HG03432 (cell line): ENCODE data around the gene MUC5B.
"Not testable (repeated sequence)": the region's sequence is repeated elsewhere in the genome, so short reads cannot be mapped to it uniquely, and the experiment has no call there.

Experiments used
- ATAC-seq: cut with Tn5 transposase; IDR thresholded peaks from one replicate; pipeline ENCODE4 v1.9.1; 2021; ENCODE audit warnings: mild to moderate bottlenecking, moderate library complexity; ENCODE audit not compliant: unreplicated experiment

Gene MUC5B

GRCh38 chr11:1188451-1189130 is 34.3 kb upstream of the MUC5B start:
- not testable (repeated sequence) for ATAC-seq

DNA sequence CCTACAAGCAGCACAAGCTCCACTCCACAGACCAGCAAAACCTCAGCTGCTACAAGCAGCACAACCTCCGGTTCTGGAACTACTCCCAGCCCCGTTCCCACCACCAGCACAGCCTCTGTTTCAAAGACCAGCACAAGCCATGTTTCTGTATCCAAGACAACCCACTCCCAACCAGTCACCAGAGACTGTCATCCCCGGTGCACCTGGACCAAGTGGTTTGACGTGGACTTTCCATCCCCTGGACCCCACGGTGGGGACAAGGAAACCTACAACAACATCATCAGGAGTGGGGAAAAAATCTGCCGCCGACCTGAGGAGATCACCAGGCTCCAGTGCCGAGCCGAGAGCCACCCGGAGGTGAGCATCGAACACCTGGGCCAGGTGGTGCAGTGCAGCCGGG is 33.0 kb upstream of the MUC5B start:
- ATAC-seq, result not testable (repeated sequence)

DNA sequence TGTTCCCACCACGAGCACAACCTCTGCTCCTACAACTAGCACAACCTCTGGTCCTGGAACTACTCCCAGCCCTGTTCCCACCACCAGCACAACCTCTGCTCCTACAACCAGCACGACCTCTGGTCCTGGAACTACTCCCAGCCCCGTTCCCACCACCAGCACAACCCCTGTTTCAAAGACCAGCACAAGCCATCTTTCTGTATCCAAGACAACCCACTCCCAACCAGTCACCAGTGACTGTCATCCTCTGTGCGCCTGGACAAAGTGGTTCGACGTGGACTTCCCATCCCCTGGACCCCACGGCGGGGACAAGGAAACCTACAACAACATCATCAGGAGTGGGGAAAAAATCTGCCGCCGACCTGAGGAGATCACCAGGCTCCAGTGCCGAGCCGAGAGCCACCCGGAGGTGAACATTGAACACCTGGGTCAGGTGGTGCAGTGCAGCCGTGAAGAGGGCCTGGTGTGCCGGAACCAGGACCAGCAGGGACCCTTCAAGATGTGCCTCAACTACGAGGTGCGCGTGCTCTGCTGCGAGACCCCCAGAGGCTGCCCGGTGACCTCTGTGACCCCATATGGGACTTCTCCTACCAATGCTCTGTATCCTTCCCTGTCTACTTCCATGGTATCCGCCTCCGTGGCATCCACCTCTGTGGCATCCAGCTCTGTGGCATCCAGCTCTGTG is 30.9 kb upstream of the MUC5B start:
- ATAC-seq, result not testable (repeated sequence)

DNA sequence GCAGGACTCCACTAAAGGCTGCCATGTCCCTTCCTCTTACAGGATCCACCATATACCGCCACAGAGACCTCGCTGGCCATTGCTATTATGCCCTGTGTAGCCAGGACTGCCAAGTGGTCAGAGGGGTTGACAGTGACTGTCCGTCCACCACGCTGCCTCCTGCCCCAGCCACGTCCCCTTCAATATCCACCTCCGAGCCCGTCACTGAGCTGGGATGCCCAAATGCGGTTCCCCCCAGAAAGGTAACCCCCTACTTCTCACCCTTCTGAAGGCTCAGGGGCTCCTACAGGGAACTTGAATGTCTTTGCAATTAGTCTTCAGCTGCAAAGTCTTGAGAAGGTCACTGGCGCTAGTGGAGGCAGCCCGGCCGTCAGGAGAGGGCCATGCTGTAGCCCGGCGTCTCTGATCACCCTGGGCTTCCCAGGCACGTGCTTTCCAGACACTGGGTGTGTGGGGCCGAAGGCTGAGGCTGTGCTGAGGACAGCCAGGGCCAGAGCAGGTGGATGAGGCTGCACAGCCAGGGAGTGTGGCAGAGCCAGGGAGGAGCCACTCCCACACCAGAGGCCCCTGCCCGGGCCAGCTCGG is 30.0 kb upstream of the MUC5B start:
- ATAC-seq, result no peak

- ATAC-seq, result no peak
Observed at GRCh38 chr11:1193326-1194230, 29.3 kb upstream of the MUC5B start.

DNA sequence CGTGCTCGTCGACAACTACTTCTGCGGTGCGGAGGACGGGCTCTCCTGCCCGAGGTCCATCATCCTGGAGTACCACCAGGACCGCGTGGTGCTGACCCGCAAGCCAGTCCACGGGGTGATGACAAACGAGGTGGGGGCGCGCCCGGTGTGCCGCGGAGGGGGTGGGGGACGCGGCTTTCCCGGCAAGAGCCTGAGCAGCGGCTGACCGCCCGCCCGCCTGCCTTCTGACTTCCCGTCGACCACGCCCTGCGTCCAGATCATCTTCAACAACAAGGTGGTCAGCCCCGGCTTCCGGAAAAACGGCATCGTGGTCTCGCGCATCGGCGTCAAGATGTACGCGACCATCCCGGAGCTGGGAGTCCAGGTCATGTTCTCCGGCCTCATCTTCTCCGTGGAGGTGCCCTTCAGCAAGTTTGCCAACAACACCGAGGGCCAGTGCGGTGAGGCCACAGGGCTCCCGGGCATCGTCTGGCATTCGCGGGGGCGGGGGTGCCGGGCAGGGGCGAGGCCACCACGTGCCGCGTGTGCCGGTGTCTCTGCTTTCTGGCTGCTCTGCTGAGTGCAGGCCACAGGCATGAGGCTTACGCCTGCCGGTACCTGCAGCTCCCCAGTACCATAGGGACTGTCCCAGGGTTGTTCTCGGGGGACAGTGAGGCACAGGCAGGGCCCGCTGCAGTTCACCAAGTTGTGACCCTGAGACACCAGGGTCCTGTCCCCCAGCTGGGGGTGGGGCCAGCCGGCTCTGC is 28.5 kb upstream of the MUC5B start:
- ATAC-seq, result no peak

- ATAC-seq, result no peak
Observed at GRCh38 chr11:1194977-1195681, 27.7 kb upstream of the MUC5B start.

- ATAC-seq, result no peak
Observed at GRCh38 chr11:1195682-1196515, 27.0 kb upstream of the MUC5B start.

GRCh38 chr11:1196516-1197391 is 26.1 kb upstream of the MUC5B start:
- ATAC-seq, result no peak

GRCh38 chr11:1197431-1197885 is 25.4 kb upstream of the MUC5B start:
- ATAC-seq, result no peak

- no peak for ATAC-seq
Observed at GRCh38 chr11:1197886-1198560, 24.8 kb upstream of the MUC5B start.

GRCh38 chr11:1198561-1199240 is 24.2 kb upstream of the MUC5B start:
- no peak for ATAC-seq

- no peak for ATAC-seq
Observed at GRCh38 chr11:1199241-1199750, 23.6 kb upstream of the MUC5B start.

GRCh38 chr11:1199751-1200610 is 22.9 kb upstream of the MUC5B start:
- ATAC-seq, result no peak

GRCh38 chr11:1200611-1201191 is 22.2 kb upstream of the MUC5B start:
- no peak for ATAC-seq
